HEK293 (cell line): ENCODE data around the gene NRIP1.

Experiments used
- CTCF ChIP-seq: fragments of 450-650 bp; formaldehyde crosslinking; IDR thresholded peaks from 2 replicates; pipeline ENCODE4 v1.5.1; 2016; ENCODE audit warnings: missing biosample characterization, missing genetic modification characterization
- GLIS2 ChIP-seq: fragments of 450-650 bp; formaldehyde crosslinking; IDR thresholded peaks from 2 replicates; pipeline ENCODE4 v1.5.1; 2016; ENCODE audit warnings: missing biosample characterization, missing genetic modification characterization
- PBX3 ChIP-seq: sonication (generic); formaldehyde crosslinking; IDR thresholded peaks from 2 replicates; pipeline ENCODE4 v1.8.1; 2022; ENCODE audit warnings: mild to moderate bottlenecking, moderate library complexity, missing genetic modification reagents
- PRDM10 ChIP-seq: fragments of 450-650 bp; formaldehyde crosslinking; IDR thresholded peaks from 2 replicates; pipeline ENCODE4 v1.5.1; 2016; ENCODE audit warnings: missing biosample characterization, missing genetic modification characterization
- REST ChIP-seq: fragments of 450-650 bp; formaldehyde crosslinking; IDR thresholded peaks from 2 replicates; pipeline ENCODE4 v1.5.1; 2016; ENCODE audit warnings: missing biosample characterization, missing genetic modification characterization
- TRIM28 ChIP-seq: IDR thresholded peaks from 2 replicates; pipeline ENCODE4 v1.6.1; 2011; ENCODE audit warnings: low read length, control low read depth, borderline replicate concordance
- YY1 ChIP-seq: fragments of 450-650 bp; formaldehyde crosslinking; IDR thresholded peaks from 2 replicates; pipeline ENCODE4 v1.5.1; 2018; ENCODE audit warnings: missing biosample characterization, missing genetic modification characterization
- ZBTB48 ChIP-seq: fragments of 450-650 bp; formaldehyde crosslinking; IDR thresholded peaks from 2 replicates; pipeline ENCODE4 v1.5.1; 2016; ENCODE audit warnings: missing biosample characterization, missing genetic modification characterization
- ZFP41 ChIP-seq: fragments of 450-650 bp; formaldehyde crosslinking; IDR thresholded peaks from 2 replicates; pipeline ENCODE4 v1.5.1; 2016; ENCODE audit warnings: missing biosample characterization, missing genetic modification characterization, borderline replicate concordance
- ZNF174 ChIP-seq: fragments of 450-650 bp; formaldehyde crosslinking; IDR thresholded peaks from 2 replicates; pipeline ENCODE4 v1.5.0; 2017; ENCODE audit warnings: missing biosample characterization, mild to moderate bottlenecking, missing genetic modification characterization
- ZNF223 ChIP-seq: fragments of 450-650 bp; formaldehyde crosslinking; IDR thresholded peaks from 2 replicates; pipeline ENCODE4 v1.5.1; 2016; ENCODE audit warnings: missing biosample characterization, missing genetic modification characterization
- ZNF626 ChIP-seq: fragments of 450-650 bp; sonication (Bioruptor Pico); formaldehyde crosslinking; IDR thresholded peaks from 2 replicates; pipeline ENCODE4 v1.5.1; 2018; ENCODE audit warnings: missing biosample characterization, missing genetic modification characterization, inconsistent platforms
- ZNF707 ChIP-seq: fragments of 450-650 bp; formaldehyde crosslinking; IDR thresholded peaks from 2 replicates; pipeline ENCODE4 v1.5.1; 2016; ENCODE audit warnings: missing biosample characterization, missing genetic modification characterization
- TF ChIP-seq, protein P1 (sequence below): fragments of 450-650 bp; formaldehyde crosslinking; optimal IDR thresholded peaks from 2 replicates; pipeline ENCODE3; 2016; ENCODE audit warnings: missing biosample characterization, mild to moderate bottlenecking, missing genetic modification characterization

GRCh38 chr21:14917762-14918161 lies 147.0 kb downstream of the NRIP1 start:
- TF ChIP-seq TRIM28: no peak
- no peak for TF ChIP-seq GLIS2 (tag by site-specific recombination)
- no peak for TF ChIP-seq ZBTB48
- TF ChIP-seq REST (tag by site-specific recombination): no peak
- no peak for TF ChIP-seq ZFP41 (tag by site-specific recombination)
- no peak for TF ChIP-seq ZNF626 (tag by site-specific recombination)
- TF ChIP-seq PRDM10 (tag by site-specific recombination): no peak
- TF ChIP-seq, protein P1, sequence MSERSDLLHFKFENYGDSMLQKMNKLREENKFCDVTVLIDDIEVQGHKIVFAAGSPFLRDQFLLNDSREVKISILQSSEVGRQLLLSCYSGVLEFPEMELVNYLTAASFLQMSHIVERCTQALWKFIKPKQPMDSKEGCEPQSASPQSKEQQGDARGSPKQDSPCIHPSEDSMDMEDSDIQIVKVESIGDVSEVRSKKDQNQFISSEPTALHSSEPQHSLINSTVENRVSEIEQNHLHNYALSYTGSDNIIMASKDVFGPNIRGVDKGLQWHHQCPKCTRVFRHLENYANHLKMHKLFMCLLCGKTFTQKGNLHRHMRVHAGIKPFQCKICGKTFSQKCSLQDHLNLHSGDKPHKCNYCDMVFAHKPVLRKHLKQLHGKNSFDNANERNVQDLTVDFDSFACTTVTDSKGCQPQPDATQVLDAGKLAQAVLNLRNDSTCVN (tag by site-specific recombination): no peak
- no peak for TF ChIP-seq ZNF223
- no peak for TF ChIP-seq YY1
- no peak for TF ChIP-seq ZNF707 (tag by site-specific recombination)
- no peak for TF ChIP-seq ZNF174 (tag by site-specific recombination)
- no peak for TF ChIP-seq CTCF
- TF ChIP-seq PBX3 (CRISPR knock-in tag): no peak
